HG02973 (cell line): Measurements from ENCODE around the gene RASGRF2.

ENCODE experiments used
- ATAC-seq: cut with Tn5 transposase; IDR thresholded peaks from one replicate; pipeline ENCODE4 v1.9.1; 2021; ENCODE audit warnings: moderate library complexity; ENCODE audit not compliant: unreplicated experiment

Gene RASGRF2, protein sequence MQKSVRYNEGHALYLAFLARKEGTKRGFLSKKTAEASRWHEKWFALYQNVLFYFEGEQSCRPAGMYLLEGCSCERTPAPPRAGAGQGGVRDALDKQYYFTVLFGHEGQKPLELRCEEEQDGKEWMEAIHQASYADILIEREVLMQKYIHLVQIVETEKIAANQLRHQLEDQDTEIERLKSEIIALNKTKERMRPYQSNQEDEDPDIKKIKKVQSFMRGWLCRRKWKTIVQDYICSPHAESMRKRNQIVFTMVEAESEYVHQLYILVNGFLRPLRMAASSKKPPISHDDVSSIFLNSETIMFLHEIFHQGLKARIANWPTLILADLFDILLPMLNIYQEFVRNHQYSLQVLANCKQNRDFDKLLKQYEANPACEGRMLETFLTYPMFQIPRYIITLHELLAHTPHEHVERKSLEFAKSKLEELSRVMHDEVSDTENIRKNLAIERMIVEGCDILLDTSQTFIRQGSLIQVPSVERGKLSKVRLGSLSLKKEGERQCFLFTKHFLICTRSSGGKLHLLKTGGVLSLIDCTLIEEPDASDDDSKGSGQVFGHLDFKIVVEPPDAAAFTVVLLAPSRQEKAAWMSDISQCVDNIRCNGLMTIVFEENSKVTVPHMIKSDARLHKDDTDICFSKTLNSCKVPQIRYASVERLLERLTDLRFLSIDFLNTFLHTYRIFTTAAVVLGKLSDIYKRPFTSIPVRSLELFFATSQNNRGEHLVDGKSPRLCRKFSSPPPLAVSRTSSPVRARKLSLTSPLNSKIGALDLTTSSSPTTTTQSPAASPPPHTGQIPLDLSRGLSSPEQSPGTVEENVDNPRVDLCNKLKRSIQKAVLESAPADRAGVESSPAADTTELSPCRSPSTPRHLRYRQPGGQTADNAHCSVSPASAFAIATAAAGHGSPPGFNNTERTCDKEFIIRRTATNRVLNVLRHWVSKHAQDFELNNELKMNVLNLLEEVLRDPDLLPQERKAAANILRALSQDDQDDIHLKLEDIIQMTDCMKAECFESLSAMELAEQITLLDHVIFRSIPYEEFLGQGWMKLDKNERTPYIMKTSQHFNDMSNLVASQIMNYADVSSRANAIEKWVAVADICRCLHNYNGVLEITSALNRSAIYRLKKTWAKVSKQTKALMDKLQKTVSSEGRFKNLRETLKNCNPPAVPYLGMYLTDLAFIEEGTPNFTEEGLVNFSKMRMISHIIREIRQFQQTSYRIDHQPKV (N-terminal part only)

DNA sequence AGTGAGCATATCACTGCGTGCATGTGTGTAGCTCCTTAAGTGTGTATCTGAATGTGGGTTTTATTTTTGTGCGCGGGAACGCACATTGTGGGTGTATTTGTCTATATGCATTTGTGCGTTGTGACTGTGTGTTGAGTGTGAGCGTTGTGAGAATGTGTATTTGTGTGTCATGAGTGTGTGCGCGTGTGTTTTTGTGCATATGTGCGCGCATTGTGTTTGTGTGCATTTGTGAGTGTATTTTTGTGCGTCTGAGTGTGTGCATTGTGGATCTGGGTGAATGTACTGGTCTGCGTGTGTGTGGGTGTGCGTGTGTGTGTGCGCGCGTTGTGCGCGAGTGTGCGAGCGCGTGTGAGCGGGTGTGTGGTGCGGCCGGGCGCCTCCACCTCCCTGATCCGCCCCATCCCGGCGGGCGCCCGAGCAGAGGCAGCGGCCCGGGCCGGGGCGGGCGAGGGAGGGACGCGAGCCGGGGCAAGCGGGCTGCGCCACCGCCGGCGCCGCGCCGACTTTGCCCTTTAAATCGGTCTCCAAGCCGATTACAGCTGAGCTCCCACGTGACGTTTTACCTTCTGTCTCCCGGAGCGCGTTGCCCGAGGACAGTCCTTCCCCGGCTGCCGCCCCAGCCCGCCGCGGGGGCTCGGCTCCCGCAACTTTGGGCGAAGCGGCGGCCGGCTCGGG, at the start of gene RASGRF2:
TSS of gene RASGRF2 (plus strand) at position 596 of the 675 bp plus-strand sequence. CDS start 376 bp downstream, outside the sequence.
- no peak for ATAC-seq

DNA sequence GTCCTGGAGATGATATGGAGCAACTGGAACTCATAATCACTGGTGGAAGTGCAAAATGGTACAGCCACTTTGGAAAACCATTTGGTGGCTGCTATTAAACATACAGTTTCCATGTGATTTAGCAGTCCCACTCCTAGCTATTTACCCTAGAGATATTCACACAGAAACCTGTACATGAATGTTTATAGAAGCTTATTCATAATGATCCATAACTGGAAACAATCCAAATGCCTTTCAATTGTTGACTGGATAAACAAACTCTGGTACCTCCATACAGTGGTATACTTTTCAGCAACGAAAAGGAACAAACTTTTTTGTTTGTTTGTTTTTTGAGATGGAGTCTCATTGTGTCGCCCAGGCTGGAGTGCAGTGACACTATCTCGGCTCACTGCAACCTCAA, 47.7 kb upstream of the RASGRF2 start:
- no peak for ATAC-seq

DNA sequence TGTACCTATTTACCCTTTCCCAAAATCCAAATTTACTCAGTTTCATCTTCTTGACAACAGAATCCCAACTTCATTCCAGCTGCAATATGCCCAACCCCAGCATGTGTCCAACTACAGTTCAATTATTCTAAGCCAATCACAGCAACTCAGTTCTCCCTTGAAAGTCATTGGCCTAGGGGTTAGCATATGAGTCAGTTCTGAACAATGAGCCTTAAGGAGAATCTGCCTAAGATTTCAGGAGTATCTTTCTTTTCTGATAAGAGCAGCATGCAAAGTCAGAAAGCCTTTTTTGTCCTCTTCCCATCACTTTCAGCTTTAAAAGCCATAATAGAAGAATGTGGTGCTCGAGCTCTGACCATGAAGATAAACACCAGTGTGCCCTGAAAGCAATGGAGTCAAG, 44.4 kb upstream of the RASGRF2 start:
- no peak for ATAC-seq

DNA sequence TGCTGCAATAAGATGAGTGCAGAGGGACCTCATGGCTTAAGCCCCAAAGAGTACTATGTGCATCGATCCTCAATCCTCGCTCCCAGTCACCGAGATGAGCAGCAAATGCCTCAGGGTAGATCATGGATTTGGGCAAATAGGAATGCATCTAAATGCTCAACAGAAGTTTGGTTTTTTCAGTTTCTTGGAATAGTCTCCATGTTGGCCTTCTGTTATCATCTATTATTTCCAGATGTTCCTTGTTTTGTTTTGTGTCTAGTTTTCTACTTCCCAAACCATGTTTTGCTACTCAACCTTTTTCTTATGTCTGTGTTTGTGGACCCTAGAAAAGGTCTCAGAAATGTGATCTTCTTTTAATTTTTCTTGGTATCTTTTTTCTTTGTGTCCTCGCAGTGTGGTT, 43.5 kb upstream of the RASGRF2 start:
- no peak for ATAC-seq

DNA sequence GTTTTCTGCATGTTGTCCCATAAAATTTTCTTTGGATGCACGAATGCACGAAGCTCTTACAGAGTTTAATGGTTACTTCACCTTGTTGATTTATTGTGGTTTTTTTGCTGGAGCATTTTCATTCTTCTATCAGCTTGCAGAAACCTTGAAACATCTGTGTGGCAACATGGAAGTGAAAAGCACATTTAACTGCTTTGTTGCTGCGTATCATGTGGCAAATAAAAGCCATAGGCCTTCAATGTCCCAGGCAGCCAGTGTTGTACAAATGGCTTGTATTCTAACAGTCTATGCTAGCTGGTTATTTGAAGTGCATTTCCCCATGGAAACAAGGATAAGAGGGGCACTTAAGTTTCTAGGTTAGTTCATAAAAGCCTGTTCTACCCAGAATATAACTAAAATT, 42.5 kb upstream of the RASGRF2 start:
- no peak for ATAC-seq

DNA sequence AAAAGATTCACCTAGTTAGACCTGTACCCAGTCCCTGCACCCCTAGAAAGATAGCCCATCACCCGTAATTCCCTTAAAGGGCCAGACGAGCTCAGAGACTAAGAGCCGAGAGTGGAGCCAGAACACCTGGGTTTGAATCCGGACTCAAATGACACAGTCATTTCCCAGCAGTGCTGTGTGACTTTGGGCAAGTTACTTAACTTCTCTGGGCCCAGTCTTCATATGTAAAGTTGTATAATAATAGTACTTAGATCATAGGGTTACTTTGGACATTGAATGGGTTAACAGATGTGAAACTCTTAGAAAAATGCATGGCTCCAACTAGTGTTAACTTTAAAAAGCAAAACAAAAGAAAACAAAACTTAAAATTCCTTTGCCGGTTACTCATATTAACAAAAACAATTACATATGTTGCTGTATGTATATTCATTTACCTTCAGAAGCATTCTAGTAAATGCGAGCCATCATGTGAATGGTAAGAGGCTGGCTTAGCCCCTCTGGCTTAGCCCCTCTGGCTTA, 40.4 kb upstream of the RASGRF2 start:
- ATAC-seq, result no peak

DNA sequence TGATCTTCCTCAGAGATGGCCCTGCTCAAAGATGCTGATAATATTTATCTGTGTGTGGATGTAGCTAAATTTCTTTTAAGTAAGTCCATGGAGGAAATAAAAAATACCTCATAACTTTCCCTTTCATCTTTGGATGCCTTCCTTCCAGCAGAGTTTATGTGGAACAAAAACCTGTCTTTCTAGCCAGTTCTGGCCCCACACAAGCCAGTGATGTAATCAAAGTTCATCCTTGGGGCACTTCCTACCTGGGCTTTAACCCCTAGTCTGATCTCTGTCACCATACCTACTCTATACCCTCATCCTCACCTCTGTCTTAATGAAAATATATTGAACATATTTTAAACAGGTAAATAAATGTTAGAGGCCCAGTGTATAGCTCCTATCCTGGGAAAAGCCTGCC, 39.8 kb upstream of the RASGRF2 start:
- ATAC-seq, result no peak

DNA sequence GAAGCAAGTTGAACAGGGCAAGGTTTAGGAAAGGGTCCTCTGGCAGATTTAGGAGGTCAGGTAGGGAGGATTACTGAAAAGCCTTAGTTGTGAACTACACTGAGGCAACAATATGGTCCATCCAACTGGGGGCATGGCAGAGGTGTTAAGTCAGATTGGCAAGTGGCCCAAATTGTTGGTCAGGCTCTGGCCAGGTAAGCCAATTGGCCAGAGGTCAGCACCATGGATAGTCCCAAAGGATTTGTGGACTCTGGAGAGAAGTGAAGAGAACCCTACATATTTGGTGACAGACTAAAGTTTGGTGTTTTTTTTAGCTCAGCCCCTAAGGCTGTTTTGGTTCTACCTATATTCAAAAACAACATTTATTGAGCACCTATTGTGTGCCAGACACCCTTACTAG, 39.1 kb upstream of the RASGRF2 start:
- no peak for ATAC-seq

DNA sequence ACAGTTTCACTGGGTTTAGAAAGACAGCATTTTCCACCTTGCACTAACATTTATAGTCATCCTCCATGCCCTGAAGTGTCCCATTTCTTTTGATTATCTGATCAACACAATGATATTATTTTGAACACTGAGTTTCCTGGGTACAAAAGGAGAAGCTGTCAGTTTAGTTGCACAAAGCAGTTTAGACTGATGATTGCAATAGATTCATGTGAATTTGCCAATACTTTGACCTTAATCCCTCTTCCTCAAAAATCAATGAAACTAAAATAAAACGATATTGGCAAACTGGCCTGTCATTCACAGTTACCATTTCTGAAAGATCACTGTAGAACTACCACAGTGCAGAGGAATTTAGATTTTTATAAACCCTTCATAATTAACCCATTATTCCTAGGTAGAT, 34.2 kb upstream of the RASGRF2 start:
- ATAC-seq, result no peak

DNA sequence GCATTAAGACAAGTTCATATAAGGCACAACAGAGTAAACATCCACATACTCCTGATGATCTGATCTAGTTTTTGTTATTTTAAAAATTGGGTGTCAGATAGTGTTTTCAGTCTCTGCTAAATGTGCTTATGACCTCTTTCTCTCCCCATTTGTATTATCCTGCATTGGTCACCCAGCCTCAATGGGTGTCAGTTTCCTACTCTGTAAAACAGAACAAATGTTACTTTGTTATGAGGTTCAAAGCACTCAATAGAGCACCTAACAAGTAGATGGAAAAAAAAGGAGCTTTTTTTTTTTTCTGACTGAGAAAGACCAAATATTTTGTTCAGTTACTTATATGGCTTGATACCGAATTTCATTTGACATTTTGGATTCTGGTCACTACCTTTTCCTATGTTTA, 33.6 kb upstream of the RASGRF2 start:
- ATAC-seq, result no peak

DNA sequence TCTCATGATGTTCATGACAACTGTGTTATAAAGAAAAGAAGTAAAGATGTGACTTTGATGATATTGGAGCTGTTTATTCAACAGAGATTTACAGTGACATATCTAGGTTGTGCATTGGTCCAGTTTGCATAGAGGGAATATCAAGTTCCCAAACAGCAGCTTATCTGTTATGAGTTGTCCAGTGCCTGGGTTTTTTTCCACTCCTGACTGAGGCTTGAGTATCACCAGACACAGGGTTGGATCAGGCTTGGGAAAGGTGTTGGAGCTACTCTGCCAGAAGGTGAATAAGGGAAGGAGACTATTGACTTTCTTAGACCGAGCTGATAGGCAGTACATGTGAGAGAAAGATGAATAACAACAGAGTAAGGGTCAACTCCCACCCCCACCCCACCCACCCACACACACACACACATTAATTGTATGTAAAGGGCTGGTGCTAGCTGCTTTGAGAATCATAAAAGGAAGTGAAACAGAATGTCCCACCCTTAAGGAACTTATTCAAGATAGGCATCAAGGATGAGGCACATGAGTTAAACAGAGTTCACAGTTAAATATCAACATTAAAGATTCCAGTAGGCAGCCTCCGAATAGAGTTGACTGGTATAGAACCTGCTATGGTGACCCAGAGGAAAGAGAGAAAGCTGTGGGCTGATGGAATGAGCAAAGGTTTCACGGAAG, 33.0 kb upstream of the RASGRF2 start:
- no peak for ATAC-seq

DNA sequence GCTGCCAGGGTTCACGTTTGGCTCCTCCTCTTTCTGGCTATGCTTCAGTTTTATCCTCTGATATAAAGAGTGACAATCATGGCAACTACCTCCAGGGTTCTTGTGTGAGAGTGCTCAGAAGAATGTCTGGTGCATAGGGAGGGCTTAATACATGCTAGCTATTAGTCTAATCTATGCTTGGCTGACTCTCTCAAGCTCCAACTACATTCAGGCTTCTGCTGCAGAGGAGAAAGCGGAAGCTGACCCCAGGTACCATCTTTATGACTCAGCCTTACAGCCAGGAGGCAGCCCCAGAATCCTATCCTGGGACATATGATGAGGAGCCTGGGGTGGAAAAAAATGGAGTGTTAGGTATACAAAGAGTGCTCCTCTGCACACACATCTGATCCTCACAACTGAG, 32.1 kb upstream of the RASGRF2 start:
- no peak for ATAC-seq

DNA sequence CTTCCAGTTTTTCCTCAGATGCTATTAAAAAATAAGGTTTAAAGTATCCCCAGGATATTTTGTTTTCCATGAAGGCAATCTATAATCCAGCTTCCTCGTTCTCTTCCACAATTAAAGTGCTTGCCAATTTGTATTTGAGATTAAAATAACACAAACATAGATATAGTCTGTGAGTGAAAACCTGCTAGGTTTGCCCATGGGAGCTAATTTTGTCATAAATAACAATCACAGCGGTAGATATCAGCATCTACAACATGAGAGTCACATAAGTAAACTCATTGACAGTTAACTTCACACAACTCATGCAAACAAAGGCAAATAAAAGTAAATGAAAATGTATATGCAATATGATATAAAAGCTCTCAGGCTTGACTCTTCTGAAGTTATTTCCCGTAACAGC, 29.2 kb upstream of the RASGRF2 start:
- no peak for ATAC-seq

DNA sequence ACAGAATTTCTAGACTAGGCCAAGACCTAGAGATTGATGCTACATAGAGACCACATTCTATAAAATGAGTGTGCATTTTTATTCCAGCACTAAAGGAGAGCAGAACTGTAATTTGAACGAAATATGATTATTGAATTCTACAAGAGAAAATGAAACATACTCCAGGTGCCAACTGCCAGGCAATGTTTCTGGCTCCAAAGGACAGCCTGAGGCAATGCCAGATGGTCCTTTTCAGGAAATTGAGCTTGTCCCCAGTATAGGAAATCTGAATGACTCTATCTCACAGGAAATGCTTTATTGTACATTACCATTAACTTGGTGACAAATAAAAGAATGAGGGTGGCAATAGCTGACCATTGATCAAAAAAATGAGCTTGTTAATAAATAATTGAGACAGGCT, 28.8 kb upstream of the RASGRF2 start:
- ATAC-seq, result no peak

DNA sequence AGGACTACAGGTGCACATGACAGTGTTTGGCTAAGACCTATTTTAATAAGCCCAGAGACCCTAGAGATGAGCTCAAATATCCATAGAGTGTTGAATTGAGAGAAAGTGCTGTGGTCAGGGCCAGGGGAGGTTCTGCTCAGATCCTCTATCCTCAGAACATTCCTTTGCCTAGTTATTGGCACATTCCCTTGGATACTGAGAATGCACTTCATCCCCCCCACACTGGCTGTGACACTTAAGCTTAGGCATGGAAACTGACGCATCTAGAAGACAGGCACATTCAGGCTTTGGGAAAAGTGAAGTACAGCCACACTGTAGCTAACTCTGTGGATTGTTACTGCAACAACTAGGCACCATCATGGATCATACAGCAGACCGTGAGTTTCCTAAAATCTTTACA, 27.1 kb upstream of the RASGRF2 start:
- no peak for ATAC-seq

DNA sequence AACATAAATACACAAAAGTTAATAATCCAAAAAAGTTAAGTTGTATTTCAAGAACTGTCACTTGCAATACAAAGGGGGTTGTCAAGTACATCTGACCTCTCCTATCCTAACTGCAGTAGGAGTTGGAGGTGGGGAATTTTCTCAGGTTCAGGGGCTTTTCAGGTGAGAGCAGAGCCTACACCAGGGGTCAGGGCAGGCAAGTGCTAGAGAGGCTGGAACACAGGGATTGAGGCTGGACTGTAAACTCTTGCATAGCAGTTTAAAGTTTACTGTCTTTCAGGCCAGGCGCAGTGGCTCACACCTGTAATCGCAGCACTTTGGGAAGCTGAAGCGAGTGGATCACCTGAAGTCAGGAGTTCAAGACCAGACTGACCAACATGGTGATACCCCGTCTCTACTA, 25.4 kb upstream of the RASGRF2 start:
- ATAC-seq, result no peak

DNA sequence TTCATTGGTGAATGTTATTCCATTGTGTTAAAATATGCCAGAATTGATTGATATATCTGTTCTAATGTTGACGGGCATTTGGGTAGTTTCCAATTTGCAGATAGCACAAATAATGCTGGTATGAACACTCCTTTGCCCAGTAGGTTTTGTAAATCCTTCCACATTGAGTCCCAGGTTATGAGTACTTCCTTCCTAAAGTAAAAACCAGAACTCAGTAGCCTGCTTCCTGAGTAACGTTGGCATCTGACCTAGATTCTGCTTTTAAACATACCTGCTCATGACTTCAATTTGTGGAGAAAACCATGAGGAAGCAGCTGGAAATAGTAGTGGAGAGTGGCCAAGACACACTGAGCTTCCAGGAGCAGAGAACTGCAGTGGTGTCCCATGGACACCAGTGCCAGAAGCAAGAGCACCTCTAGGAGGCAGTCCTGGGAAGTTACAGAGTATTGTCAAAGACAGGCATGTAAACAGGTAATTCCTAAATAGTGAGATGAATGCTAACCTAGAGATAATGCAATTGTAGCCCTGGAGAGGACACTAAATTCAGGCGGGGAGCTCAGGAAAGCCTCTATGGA, 24.3 kb upstream of the RASGRF2 start:
- no peak for ATAC-seq

DNA sequence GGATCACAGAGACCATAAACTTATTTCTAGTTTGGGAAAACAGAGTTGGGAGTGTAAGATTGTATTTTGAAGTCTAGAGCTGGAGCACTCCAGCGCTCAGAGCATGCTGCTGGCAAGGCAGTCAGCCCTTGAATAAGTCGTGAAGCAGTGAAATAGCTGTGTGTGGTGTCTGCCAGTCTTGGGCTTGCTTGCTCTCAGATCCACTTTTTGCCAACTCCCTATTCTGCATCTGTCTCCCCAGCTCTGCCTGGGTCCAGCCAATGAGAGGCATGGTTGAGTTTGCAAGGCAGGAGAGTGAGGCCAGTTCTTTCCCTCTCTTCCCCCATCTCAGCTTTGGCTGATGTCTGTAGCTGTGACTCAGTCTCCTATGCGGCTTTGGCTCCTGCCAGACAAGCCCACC, 23.3 kb upstream of the RASGRF2 start:
- ATAC-seq, result no peak

DNA sequence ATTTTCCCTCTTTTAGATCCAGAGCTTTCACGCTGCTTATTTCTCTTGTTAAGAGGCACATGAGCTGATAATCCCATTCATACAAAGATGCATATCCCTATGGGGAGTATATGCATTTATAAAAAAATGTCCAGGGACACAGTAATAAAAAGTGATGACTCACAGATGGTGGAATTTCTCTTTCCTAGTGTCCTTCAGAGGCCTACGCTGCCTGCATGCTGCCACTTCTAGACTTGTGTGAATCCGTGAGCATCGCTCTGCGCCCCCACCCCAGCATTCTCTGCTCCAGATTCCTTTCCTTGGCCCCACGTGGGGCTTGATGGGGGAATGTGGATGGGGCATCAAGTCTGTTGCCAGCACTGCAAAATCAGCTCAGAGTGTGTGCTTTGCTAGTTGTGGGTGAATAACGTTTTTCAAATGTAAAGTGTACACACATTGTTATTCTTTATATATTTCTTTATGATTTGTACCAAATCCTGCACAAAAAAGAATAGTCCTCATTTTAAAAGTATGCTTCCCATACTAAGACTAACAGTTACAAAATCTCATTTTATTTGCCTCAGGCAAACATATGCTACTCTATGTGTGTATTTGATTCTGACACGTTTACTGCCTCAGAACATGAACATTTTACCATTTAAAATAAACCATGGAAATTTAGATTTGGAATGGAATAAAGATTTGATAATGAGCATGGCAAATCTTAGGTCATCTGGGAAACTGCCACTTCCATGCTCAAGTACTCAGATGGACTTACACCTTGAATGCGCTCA, 22.4 kb upstream of the RASGRF2 start:
- no peak for ATAC-seq
